MCF 10A (cell line): ENCODE results near the gene CDK17. TPM values are rescaled to one million over a fixed set of nuclear protein-coding genes. Genes with fewer than 3 reads are reported as not detected.
"Not testable (repeated sequence)": the region's sequence is repeated elsewhere in the genome, so short reads cannot be mapped to it uniquely, and the experiment has no call there.

ENCODE experiments used
- BruUV-seq: library from RNA; stranded (reverse); fragments of 400-500 nt; replicated peaks from 2 replicates; lab custom pipeline; 2021; lab: Mats Ljungman, UMichigan
- CTCF ChIA-PET: fragments of 300-600 bp; sonication (Branson Sonifier 250); formaldehyde crosslinking; extraction: SDS; loops from one replicate; lab custom pipeline; 2021; ENCODE audit warnings: antibody characterized with exemption, inconsistent platforms; lab: Yijun Ruan, JAX
- POLR2A ChIA-PET: fragments of 300-600, 350-650 bp; sonication (Branson Sonifier 250); formaldehyde crosslinking; extraction: SDS; loops from one replicate; lab custom pipeline; 2020; ENCODE audit warnings: antibody characterized with exemption, inconsistent platforms; lab: Yijun Ruan, JAX
- DNase-seq: peaks from one replicate; pipeline ENCODE4 v3.0.0-alpha.2; 2018; ENCODE audit not compliant: unreplicated experiment
- H3K27ac Mint-ChIP-seq: one replicate; pipeline ENCODE4 v1.8.0; 2022; ENCODE audit warnings: mild to moderate bottlenecking, low read depth, mixed read lengths; ENCODE audit not compliant: unreplicated experiment
- H3K27me3 Mint-ChIP-seq: one replicate; pipeline ENCODE4 v1.8.0; 2022; ENCODE audit warnings: mixed read lengths; ENCODE audit not compliant: insufficient read depth, unreplicated experiment
- H3K36me3 Mint-ChIP-seq: one replicate; pipeline ENCODE4 v1.8.0; 2022; ENCODE audit warnings: mild to moderate bottlenecking, moderate library complexity, mixed read lengths; ENCODE audit not compliant: insufficient read depth, unreplicated experiment
- H3K4me1 Mint-ChIP-seq: one replicate; pipeline ENCODE4 v1.8.0; 2022; ENCODE audit warnings: mixed read lengths; ENCODE audit not compliant: insufficient read depth, unreplicated experiment
- H3K4me3 Mint-ChIP-seq: one replicate; pipeline ENCODE4 v1.8.0; 2022; ENCODE audit warnings: mild to moderate bottlenecking, moderate library complexity, mixed read lengths; ENCODE audit not compliant: unreplicated experiment
- H3K9me3 Mint-ChIP-seq: one replicate; pipeline ENCODE4 v1.8.0; 2022; ENCODE audit warnings: mixed read lengths; ENCODE audit not compliant: unreplicated experiment
- CTCF ChIP-seq: fragments of 200-600 bp; IDR thresholded peaks from one replicate; pipeline ENCODE4 v1.8.0; 2022; ENCODE audit warnings: antibody characterized with exemption, mild to moderate bottlenecking; ENCODE audit not compliant: unreplicated experiment
- intact Hi-C: fragments of 100-400 bp; cut with micrococcal nuclease; formaldehyde crosslinking; loops from 2 replicates; pipeline ENCODE4 v1.14.1; 2022
- total RNA-seq: library from RNA; stranded (reverse); gene quantifications from 2 replicates; pipeline ENCODE4 v1.2.3, GENCODE V29; 2022

Gene CDK17
- total RNA-seq, 1 experiment from 2014 or later: 49.8 TPM

GRCh38 chr12:96321941-96322340 lies 78.3 kb downstream of the CDK17 start:
- POLR2A ChIA-PET: interaction anchor here (1.0 kb wide), 1 partner anchor 77 kb away, joined by 3 read pairs; no protein-coding TSS in a partner anchor
- Mint-ChIP-seq H3K27ac (no peak overlapping the region), H3K4me3 (no peak overlapping the region), H3K36me3 (peaks cover 22% of the 10 kb centered on the region), H3K4me1 (peaks cover 5% of the 10 kb centered on the region), H3K27me3 (no peaks in the 10 kb centered on the region), H3K9me3 (no peaks in the 10 kb centered on the region)
- intact Hi-C loops: no loop called here
- TF ChIP-seq CTCF: no peak
- DNase-seq: no peak
- CTCF ChIA-PET: interaction anchor here (0.9 kb wide), 1 partner anchor 24 kb away, joined by 4 read pairs; no protein-coding TSS in a partner anchor
- no TSS peak for BruUV-seq

GRCh38 chr12:96317801-96318200 lies 82.4 kb downstream of the CDK17 start:
- BruUV-seq, CTCF ChIA-PET, H3K27ac Mint-ChIP-seq, intact Hi-C loops, POLR2A ChIA-PET, H3K9me3 Mint-ChIP-seq, H3K4me1 Mint-ChIP-seq, H3K27me3 Mint-ChIP-seq, H3K4me3 Mint-ChIP-seq, DNase-seq: not testable (repeated sequence)
- peaks cover 16% of the 10 kb centered on the region for H3K36me3 Mint-ChIP-seq

- ChIA-PET CTCF (interaction anchor here (0.7 to 1.5 kb wide), 5 partner anchors 11 to 1781 kb away, joined by 3 to 5 read pairs (median 4); partner anchors contain the start of gene CFAP54), POLR2A (interaction anchor here (0.6 to 4.5 kb wide), 8 partner anchors 9 to 498 kb away, joined by 3 to 42 read pairs (median 3); partner anchors contain the start of genes CCDC38 and CDK17)
- H3K36me3 Mint-ChIP-seq, H3K27me3 Mint-ChIP-seq, intact Hi-C loops, H3K9me3 Mint-ChIP-seq, H3K4me1 Mint-ChIP-seq, BruUV-seq: not testable (repeated sequence)
- H3K27ac Mint-ChIP-seq: peak overlapping the region; percentile 85
- DNase-seq: peak; percentile 5
- peak overlapping the region; percentile 75 for H3K4me3 Mint-ChIP-seq
Measured at GRCh38 chr12:96315741-96316481, 84.3 kb downstream of the CDK17 start.

- POLR2A ChIA-PET: interaction anchor here (0.7 to 4.5 kb wide), 3 partner anchors 12 to 87 kb away, joined by 3 to 42 read pairs (median 6); partner anchors contain the start of gene CDK17
- CTCF ChIA-PET: interaction anchor here (0.7 to 1.5 kb wide), 6 partner anchors 13 to 421 kb away, joined by 3 to 5 read pairs (median 4); no protein-coding TSS in a partner anchor
- H3K9me3 Mint-ChIP-seq: no peaks in the 10 kb centered on the region
- intact Hi-C loops: no loop called here
- H3K27me3 Mint-ChIP-seq: no peaks in the 10 kb centered on the region
- no peak overlapping the region for H3K27ac Mint-ChIP-seq
- H3K4me3 Mint-ChIP-seq: no peak overlapping the region
- no peak for TF ChIP-seq CTCF
- BruUV-seq: no TSS peak
- no peak for DNase-seq
- peaks cover 9% of the 10 kb centered on the region for H3K36me3 Mint-ChIP-seq
- no peaks in the 10 kb centered on the region for H3K4me1 Mint-ChIP-seq
Measured at GRCh38 chr12:96314723-96315122, 85.5 kb downstream of the CDK17 start.

- H3K27ac Mint-ChIP-seq: no peak overlapping the region
- BruUV-seq: no TSS peak
- DNase-seq: no peak
- H3K4me3 Mint-ChIP-seq: no peak overlapping the region
- intact Hi-C loops: no loop called here
- TF ChIP-seq CTCF: no peak
- H3K27me3 Mint-ChIP-seq: no peaks in the 10 kb centered on the region
- peaks cover 19% of the 10 kb centered on the region for H3K36me3 Mint-ChIP-seq
- H3K4me1 Mint-ChIP-seq: no peaks in the 10 kb centered on the region
- ChIA-PET CTCF (interaction anchor here (1.0 to 1.4 kb wide), 2 partner anchors 87 to 203 kb away, joined by 4 read pairs; partner anchors contain the start of gene CDK17), POLR2A (interaction anchor here (0.7 to 4.5 kb wide), 5 partner anchors 22 to 110 kb away, joined by 3 to 42 read pairs (median 3); partner anchors contain the start of gene CDK17)
- H3K9me3 Mint-ChIP-seq: no peaks in the 10 kb centered on the region
Measured at GRCh38 chr12:96313606-96314005, 86.6 kb downstream of the CDK17 start.
